ENCODE results near the gene DOCK3. TPM values are rescaled to one million over a fixed set of nuclear protein-coding genes. Genes with fewer than 3 reads are reported as not detected.

Gene DOCK3
- total and polyA plus RNA-seq, 10 donors: 0.08 to 2.1 (median 0.44) TPM

DNA sequence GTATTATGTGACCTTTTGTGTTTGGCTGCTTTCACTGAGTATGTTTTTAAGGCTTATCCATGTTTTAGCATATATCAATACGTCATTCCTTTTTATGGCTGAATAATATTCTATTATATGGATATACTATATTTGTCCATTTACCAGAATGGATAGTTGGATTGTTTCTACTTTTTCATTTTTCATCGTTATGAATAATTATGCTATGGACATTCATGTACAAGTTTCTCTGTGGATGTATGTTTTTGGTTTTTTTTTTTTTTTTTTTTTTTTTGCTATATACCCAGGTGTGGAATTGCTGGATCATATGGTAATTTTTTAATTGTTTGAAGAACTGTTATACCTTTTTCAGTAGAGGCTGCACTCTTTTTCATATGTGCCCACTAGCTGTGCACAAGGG, 23.5 kb downstream of the DOCK3 start:
- intact Hi-C loops (cut with DNase I; ENCODE audit: low total_unique reads): no loop called here
- WGBS, 5 donors: 88 to 98% (median 95%) methylated on average over 2 of the region's 2 CpGs
- Histone ChIP-seq H3K9me3 (peaks cover 0 to 37% (median 14%) of the 10 kb centered on the region in 8 donors), H3K36me3 (no peaks in the 10 kb centered on the region), H3K27ac (no peak overlapping the region), H3K4me1 (no peaks in the 10 kb centered on the region), H3K27me3 (replicated peaks in 1 of 7) (peaks cover 0 to 6% (median 0%) of the 10 kb centered on the region in 7 donors), H3K4me3 (no peak overlapping the region)
- no peak for DNase-seq
- TF ChIP-seq POLR2A (IDR thresholded peaks at IDR 0.05) (no peak), POLR2AphosphoS5 (IDR thresholded peaks at IDR 0.05) (no peak)
- TF ChIP-seq, protein P1, sequence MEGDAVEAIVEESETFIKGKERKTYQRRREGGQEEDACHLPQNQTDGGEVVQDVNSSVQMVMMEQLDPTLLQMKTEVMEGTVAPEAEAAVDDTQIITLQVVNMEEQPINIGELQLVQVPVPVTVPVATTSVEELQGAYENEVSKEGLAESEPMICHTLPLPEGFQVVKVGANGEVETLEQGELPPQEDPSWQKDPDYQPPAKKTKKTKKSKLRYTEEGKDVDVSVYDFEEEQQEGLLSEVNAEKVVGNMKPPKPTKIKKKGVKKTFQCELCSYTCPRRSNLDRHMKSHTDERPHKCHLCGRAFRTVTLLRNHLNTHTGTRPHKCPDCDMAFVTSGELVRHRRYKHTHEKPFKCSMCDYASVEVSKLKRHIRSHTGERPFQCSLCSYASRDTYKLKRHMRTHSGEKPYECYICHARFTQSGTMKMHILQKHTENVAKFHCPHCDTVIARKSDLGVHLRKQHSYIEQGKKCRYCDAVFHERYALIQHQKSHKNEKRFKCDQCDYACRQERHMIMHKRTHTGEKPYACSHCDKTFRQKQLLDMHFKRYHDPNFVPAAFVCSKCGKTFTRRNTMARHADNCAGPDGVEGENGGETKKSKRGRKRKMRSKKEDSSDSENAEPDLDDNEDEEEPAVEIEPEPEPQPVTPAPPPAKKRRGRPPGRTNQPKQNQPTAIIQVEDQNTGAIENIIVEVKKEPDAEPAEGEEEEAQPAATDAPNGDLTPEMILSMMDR (IDR thresholded peaks at IDR 0.05 in 8 of 11, conservative IDR thresholded peaks at IDR 0.05 in 3 of 11): no peak

DNA sequence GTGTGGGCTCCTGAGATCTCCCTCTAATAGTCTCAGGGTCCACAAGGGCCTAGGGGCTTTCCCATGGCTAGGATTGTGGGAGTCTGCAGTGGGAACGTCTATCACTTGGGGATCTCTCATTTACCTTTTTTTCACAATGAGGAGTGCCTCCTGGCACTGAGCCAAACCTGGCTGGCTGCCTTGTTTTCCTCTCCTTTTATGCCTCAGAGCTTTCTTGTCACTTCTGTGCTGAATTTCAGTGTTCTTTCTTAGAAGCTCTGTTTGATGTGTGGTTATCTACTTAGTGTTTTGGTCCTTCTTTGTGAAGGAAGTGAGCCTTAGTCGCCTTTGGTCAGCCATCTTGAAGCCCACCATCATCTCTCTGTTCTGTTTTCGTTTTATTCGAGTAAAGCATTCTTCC, 33.9 kb downstream of the DOCK3 start:
- 58 to 74% (median 66%) methylated on average over 4 of the region's 4 CpGs for WGBS, 5 donors
- intact Hi-C loops (cut with DNase I; ENCODE audit: low total_unique reads): no loop called here
- H3K27ac ChIP-seq: no peak overlapping the region
- no peak for DNase-seq
- no peaks in the 10 kb centered on the region for H3K4me1 ChIP-seq
- no peak overlapping the region for H3K4me3 ChIP-seq
- H3K27me3 ChIP-seq (replicated peaks in 1 of 7): peaks cover 0 to 18% (median 0%) of the 10 kb centered on the region in 7 donors
- no peaks in the 10 kb centered on the region for H3K36me3 ChIP-seq
- TF ChIP-seq POLR2AphosphoS5 (IDR thresholded peaks at IDR 0.05): no peak
- no peak for TF ChIP-seq POLR2A (IDR thresholded peaks at IDR 0.05)
- TF ChIP-seq, protein P1 (IDR thresholded peaks at IDR 0.05 in 8 of 11, conservative IDR thresholded peaks at IDR 0.05 in 3 of 11): no peak
- H3K9me3 ChIP-seq: peaks cover 0 to 8% (median 0%) of the 10 kb centered on the region in 8 donors

DNA sequence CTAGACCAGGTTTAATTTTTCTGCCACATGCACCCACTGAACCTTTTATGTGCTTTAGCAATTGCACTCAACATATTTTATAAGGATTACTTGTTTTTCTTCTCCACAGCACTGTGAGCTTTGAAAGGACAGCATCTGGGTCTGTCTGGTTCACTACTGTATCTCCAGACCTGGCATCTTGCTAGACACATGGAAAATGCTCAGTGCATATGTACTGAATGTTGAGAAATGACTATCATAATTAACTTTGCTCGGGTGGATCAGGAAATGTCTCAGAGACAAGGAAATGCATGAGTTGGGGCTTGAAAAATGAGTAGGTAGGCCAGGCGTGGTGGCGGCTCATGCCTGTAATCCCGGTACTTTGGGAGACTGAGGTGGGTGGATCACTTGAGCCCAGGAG, 40.2 kb downstream of the DOCK3 start:
- DNase-seq: no peak
- intact Hi-C loops (cut with DNase I; ENCODE audit: low total_unique reads): no loop called here
- Histone ChIP-seq H3K27ac (no peak overlapping the region), H3K36me3 (no peaks in the 10 kb centered on the region), H3K9me3 (no peaks in the 10 kb centered on the region), H3K27me3 (replicated peaks in 1 of 7) (no peaks in the 10 kb centered on the region), H3K4me1 (no peaks in the 10 kb centered on the region), H3K4me3 (no peak overlapping the region)
- TF ChIP-seq POLR2AphosphoS5 (IDR thresholded peaks at IDR 0.05) (no peak), POLR2A (IDR thresholded peaks at IDR 0.05) (no peak)
- TF ChIP-seq, protein P1 (IDR thresholded peaks at IDR 0.05 in 8 of 11, conservative IDR thresholded peaks at IDR 0.05 in 3 of 11): no peak
- 62 to 67% (median 66%) methylated on average over 4 of the region's 4 CpGs for WGBS, 5 donors

DNA sequence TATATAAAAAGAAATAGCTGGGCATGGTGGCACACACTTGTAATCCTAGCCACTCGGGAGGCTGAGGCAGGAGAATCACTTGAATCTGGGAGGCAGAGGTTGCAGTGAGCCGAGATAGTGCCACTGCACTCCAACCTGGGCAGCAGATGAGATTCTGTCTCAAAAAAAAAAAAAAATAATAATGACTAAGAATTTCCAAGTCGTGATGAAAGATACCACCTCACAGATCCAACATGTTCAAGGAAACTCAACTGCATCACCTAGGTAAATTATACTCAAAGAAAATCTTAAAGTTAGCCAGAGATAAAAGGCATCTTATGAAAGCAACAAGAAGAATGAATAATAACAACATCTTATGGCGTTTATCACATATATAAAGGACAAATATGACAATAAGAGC, 50.1 kb downstream of the DOCK3 start:
- intact Hi-C loops (cut with DNase I; ENCODE audit: low total_unique reads): no loop called here
- Histone ChIP-seq H3K36me3 (no peaks in the 10 kb centered on the region), H3K27me3 (replicated peaks in 1 of 7) (peaks cover 0 to 11% (median 0%) of the 10 kb centered on the region in 7 donors), H3K4me3 (no peak overlapping the region), H3K4me1 (no peaks in the 10 kb centered on the region), H3K9me3 (no peaks in the 10 kb centered on the region), H3K27ac (no peak overlapping the region)
- DNase-seq: no peak
- 72 to 93% (median 84%) methylated on average over 4 of the region's 4 CpGs for WGBS, 5 donors
- no peak for TF ChIP-seq POLR2A (IDR thresholded peaks at IDR 0.05)

DNA sequence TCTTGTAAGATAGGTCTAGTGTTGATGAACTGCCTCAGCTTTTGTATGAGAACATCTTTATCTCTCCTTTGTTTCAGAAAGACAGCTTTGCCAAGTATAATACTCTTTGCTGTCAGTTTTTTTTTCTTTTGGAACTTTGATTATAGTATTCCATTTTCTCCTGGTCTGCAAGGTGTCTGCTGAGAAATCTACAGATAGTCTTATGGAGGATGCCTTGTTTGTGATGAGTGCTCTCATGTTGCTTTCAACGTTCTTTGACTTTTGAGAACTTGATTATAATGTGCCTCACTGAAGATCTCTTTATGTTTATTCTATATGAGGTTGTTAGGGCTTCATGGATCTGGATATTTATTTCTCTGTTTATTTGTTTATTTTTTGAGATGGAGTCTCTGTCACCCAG, 60.3 kb downstream of the DOCK3 start:
- TF ChIP-seq POLR2AphosphoS5 (IDR thresholded peaks at IDR 0.05): no peak
- TF ChIP-seq, protein P1 (IDR thresholded peaks at IDR 0.05 in 8 of 11, conservative IDR thresholded peaks at IDR 0.05 in 3 of 11): no peak
- no peak for TF ChIP-seq POLR2A (IDR thresholded peaks at IDR 0.05)
- DNase-seq: no peak
- Histone ChIP-seq H3K27ac (no peak overlapping the region), H3K4me1 (no peaks in the 10 kb centered on the region), H3K27me3 (replicated peaks in 1 of 7) (no peaks in the 10 kb centered on the region), H3K9me3 (peaks cover 0 to 25% (median 17%) of the 10 kb centered on the region in 8 donors), H3K36me3 (no peaks in the 10 kb centered on the region), H3K4me3 (no peak overlapping the region)
- WGBS, 5 donors: 0 to 53% (median 0%) methylated on average over 1 of the region's 1 CpG
- intact Hi-C loops (cut with DNase I; ENCODE audit: low total_unique reads): no loop called here

Measured in spleen (tissue), 11 donors.